Fibroblast of the conjunctiva (primary cell): ENCODE data around the gene MED13.
"Not testable (repeated sequence)": the region's sequence is repeated elsewhere in the genome, so short reads cannot be mapped to it uniquely, and the experiment has no call there.

Experiments
- DNase-seq: peaks from one replicate; pipeline ENCODE4 v3.0.0-alpha.2; 2010; ENCODE audit warnings: low read depth

Gene MED13

GRCh38 chr17:62051053-62051452, 14.0 kb downstream of the MED13 start:
- no peak for DNase-seq

DNA sequence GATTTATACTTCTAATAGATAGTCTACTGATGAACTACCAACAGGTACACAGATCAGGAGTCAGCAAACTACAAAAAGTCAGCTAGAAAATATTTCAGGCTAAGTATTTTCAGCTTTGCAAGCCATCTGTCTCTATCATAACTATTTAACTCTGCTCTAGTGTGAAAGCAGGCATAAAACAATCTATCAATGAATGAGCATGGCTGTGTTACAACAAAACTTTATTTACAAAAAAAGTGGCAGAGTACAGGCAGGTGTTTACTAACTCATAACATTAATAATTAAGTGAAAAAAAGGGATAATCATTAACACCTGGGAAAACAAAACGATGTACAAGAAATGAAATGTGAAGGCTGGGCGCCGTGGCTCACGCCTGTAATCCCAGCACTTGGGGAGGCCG, 15.8 kb downstream of the MED13 start:
- no peak for DNase-seq

DNA sequence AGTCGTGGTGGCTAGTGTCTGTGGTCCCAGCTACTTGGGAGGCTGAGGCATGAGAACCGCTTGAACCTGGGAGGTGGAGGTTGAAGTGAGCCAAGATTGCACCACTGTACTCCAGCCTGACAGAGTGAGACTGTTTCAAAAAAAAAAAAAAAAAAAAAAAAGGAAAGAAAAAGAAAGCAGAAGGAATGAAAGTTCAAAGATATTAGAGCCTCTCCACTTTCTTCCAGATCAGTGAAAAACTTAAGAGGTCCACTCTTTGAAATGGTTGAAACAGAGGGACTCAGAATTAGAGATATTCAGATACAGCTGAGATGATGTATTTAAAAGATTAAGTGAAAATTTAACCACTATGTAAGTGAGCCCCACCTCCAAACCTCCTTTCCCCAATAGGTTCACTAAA, 16.8 kb downstream of the MED13 start:
- no peak for DNase-seq

DNA sequence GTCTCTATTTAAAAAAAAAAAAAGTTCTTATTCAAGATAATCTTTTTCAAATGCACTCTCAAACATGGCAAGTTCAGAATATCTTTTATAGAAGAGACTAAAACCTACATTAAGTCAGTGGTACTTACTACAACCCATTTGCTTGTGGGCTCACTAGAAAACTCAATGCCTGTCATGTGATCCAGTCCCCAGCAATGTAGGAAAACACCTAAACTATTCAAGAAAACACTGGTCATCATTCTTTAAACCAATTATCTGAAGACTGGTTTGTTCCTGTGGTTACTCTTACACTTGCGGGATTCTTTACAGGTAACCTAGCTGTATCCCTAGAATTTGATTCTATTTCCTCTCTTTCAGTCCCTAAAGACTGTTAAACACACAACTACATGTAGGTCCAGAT, 19.6 kb downstream of the MED13 start:
- DNase-seq, result no peak

DNA sequence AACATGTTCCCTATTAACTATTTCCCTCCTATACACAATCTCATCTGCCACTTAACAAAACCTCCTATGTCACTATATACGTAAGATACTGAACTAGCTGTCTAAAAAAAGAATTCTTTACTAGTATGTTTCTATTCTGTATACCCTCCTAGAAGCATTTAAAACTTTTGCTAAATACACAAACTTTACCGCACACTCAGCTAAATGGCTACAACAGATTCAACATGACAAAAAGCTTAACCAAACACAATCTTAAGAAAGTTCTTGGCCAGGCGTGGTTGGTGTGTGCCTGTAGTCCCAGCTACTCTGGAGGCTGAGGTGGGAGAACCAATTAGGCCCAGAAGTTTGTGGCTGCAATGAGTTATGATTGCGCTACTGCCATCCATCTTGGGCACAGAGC, 20.0 kb downstream of the MED13 start:
- no peak for DNase-seq

GRCh38 chr17:62043602-62044001, 21.5 kb downstream of the MED13 start:
- DNase-seq, result no peak

GRCh38 chr17:62043140-62043539, 21.9 kb downstream of the MED13 start:
- no peak for DNase-seq

DNA sequence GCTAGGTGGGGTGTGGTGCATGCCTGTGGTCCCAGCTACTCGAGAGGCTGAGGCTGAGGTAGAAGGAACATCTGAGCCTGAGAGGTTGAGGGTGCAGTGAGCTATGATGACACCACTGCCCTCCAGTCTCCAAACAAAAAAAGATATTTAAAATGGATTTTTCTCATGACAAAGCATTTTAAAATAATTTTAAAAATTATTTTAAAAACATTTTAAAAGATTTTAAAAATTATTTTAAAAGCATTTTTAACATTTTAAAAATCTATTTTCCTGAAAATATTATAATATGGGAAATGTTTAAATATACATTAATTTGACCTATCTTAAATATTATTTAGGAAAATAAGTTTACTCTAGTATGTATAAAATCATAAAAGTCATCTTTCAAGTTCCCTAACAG, 26.8 kb downstream of the MED13 start:
- no peak for DNase-seq

- DNase-seq, result no peak
Measured at GRCh38 chr17:62033317-62033716, 31.8 kb downstream of the MED13 start.

DNA sequence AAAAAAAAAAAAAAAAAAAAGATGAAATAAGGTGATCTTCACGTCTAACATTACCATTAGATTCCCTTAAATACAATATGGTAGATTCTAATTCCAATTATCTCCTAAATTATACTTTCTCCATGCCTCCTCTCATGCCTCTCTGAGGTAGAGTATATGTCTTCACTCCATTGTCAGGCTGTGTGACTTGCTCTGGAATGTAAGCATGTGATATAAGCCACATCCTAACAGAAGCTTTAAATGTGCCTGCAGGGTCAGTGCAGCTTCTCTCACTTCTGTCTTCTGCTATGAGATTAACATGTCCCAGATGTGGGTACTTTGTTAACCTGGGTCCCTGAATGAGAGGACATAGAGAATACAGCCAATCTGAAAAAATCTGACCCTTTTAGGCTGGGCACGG, 32.6 kb downstream of the MED13 start:
- no peak for DNase-seq

DNA sequence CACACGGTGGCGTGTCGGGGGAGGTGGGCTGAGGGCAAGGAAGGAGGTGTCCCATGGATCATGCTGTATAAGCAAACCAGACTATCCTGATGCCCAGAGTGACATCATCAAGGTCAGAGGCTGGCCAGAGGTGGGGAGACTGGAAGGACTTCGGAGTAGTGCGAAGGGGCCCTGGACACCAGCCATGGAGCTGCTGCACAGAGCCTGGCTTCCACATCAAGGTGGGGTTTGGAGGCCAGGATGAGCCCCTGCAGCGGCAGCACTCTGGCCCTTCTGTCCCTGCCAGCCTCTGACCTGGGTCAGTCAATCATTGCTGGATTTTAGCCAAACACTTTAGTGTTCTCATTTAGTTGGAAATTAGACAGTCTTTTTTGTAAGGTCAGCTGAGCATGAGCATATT, 34.8 kb downstream of the MED13 start:
- DNase-seq, result no peak

GRCh38 chr17:62024866-62025265, 40.2 kb downstream of the MED13 start:
- DNase-seq, result no peak

DNA sequence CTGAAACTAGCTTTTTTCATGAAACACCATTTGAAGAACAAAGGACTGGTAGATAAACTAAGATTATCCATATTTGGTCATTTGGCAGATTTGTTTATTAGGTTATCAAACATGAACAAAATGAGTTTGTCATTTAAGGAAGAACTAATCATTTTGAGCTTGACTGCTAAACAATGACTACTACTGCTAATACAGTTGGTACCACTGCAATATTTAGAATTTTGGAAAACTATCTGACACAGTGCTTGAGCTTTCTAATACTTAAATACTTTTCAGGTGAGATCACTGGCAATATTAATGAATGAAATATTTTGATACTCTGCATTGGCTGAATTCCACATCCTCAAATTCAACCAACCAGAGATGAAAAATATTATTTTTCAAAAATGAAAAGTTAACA, 47.2 kb downstream of the MED13 start:
- DNase-seq, result no peak

- DNase-seq, result no peak
Measured at GRCh38 chr17:62017496-62017895, 47.6 kb downstream of the MED13 start.

DNA sequence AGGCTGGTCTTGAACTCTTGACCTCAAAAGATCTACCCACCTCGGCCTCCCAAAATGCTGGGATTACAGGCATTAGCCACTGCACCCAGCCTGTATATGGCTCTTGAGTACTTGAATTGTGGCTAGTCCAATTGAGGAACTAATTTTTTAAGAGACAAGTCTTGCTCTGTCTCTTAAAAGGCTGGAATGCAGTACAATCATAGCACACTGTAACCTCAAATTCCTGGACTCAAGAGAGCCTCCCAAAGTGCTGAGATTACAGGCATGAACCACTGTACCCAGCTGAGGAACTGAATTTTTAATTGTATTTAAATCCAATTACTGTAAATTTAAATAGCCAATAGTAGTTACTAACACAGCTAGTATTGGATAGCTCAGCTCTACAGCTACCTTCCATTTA, 50.6 kb downstream of the MED13 start:
- DNase-seq, result no peak

DNA sequence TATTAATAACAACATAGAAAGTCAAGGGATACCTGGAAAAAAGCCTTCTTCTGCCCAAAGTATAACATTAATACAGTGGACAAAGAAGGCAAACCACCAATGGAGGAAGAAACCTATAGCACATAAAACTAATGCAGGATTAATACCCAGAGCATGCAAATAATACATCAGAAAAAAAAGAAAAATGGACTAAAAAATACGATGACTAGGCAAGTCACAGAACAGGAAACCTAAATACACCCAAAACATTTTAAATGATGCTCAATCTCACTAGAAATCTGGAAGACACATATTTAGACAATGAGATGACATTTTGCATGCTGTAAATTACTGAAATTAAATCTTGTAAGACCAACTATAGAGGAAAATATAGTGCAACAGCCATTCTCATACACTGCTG, 55.9 kb downstream of the MED13 start:
- DNase-seq, result no peak

GRCh38 chr17:62008294-62008693, 56.8 kb downstream of the MED13 start:
- DNase-seq, result no peak

- no peak for DNase-seq
Measured at GRCh38 chr17:62004388-62004787, 60.7 kb downstream of the MED13 start.

GRCh38 chr17:62003141-62003540, 61.9 kb downstream of the MED13 start:
- DNase-seq, result not testable (repeated sequence)

DNA sequence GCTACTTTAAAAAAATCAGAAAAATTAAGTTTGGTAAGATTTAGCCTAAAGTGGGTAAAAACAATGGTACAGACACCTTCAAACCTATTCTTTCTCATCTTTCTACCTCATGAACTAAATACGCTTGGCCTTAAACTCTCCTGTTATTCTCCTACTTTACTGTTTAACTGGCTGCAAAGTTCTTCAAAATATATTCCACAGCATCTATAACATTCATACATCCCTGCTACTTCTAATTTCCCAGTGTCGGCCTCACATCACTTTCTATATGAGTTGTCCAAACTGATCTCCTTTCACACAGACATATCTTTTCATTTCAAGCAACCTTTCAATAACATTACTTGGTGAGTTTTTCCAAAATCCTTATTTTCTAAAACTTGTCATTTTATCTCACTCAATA, 64.0 kb downstream of the MED13 start:
- no peak for DNase-seq

DNA sequence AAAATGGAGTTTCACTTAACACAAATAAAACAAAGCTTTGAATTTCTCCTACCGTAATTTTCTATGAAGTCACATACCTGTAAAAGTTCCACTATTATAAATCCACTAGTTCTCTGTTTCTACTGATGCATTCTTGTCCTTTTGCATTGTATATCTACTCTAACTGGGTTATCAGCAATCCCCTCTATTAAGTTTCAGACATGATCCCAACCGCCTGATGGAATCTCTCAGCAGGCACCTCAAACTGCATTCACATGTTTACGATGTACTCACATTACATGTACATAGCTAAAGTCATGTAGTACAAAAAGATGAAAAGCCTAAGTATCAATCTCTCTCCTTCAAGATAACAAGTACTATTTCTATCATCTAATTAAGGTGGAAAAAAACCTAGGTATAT, 64.9 kb downstream of the MED13 start:
- no peak for DNase-seq

DNA sequence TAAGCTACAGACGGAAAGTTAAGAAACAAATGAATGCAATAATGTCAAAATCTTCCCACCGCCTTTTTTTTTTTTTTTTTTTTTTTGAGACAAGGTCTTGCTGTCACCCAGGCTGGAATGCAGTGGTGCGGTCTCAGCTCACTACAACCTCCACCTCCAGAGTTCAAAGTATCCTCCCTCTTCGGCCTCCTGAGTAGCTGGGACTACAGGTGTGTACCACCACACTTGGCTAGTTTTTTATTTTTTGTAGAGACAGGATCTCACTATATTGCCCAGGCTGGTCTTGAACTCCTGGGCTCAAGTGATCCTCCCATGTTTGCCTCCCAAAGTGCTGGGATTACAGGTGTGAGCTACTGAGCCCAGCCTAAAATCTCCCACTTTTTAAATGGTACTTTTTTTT, 66.5 kb downstream of the MED13 start:
- not testable (repeated sequence) for DNase-seq

DNA sequence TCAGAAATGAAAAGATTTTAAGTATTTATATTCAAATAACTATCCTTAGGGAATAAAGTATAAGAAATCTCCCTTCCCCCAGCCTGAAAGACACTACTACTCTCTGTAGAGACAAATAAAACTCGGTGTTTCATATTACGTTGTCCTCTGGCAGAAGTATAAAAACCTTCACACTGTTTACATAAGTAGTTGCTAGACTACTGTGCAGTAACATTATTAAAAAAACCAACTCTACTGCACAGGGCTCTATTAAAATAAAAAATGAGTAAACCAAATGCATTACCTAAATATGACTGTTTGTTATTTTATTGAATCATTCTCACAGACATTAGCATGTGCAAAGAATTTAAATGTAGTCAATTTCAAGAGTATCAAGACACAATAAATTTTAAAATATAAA, 67.4 kb downstream of the MED13 start:
- DNase-seq, result peak; percentile 24

- DNase-seq, result no peak
Measured at GRCh38 chr17:61996916-61997605, 68.0 kb downstream of the MED13 start.

GRCh38 chr17:61989509-61989908, 75.6 kb downstream of the MED13 start:
- DNase-seq, result no peak
